Brain microvascular endothelial cell (primary cell): Measurements from ENCODE around the gene CACNG8.

Source experiments
- DNase-seq: peaks from one replicate; pipeline ENCODE4 v3.0.0-alpha.2; 2020
- H3K27ac ChIP-seq: fragments of 250-450 bp; sonication (Bioruptor Pico); 2 replicates; pipeline ENCODE4 v1.5.1; 2020; ENCODE audit warnings: mild to moderate bottlenecking, moderate library complexity
- H3K27me3 ChIP-seq: fragments of 250-450 bp; sonication (Bioruptor Pico); replicated peaks from 2 replicates; pipeline ENCODE4 v1.5.1; 2020; ENCODE audit warnings: mild to moderate bottlenecking
- H3K36me3 ChIP-seq: fragments of 250-450 bp; sonication (Bioruptor Pico); replicated peaks from 2 replicates; pipeline ENCODE4 v1.5.1; 2020; ENCODE audit warnings: mild to moderate bottlenecking
- H3K4me3 ChIP-seq: 2 replicates; pipeline ENCODE4 v1.5.1; 2011; ENCODE audit warnings: low read depth, mild to moderate bottlenecking, control low read depth, low read length, moderate library complexity
- CTCF ChIP-seq: IDR thresholded peaks from 2 replicates; pipeline ENCODE4 v1.5.1; 2011; ENCODE audit warnings: low read depth, mild to moderate bottlenecking, moderate library complexity, low read length, control low read depth, inconsistent platforms; ENCODE audit errors: missing control alignments
- in situ Hi-C: cut with HindIII; loops from 2 replicates; pipeline ENCODE4 v1.10.0; 2017; ENCODE audit warnings: low sequenced_read_pairs, low pct_ligation_motif_present

Gene CACNG8

GRCh38 chr19:53983457-53984289 is 20.9 kb downstream of the CACNG8 start:
- Histone ChIP-seq H3K36me3 (no peaks in the 10 kb centered on the region), H3K4me3 (no peak overlapping the region), H3K27me3 (no peaks in the 10 kb centered on the region), H3K27ac (no peak overlapping the region)
- DNase-seq = no peak
- in situ Hi-C loops = no loop called here
- TF ChIP-seq CTCF = no peak

- Histone ChIP-seq H3K27ac (no peak overlapping the region), H3K4me3 (no peak overlapping the region), H3K36me3 (no peaks in the 10 kb centered on the region), H3K27me3 (no peaks in the 10 kb centered on the region)
- DNase-seq = no peak
- TF ChIP-seq CTCF = no peak
- in situ Hi-C loops = no loop called here
Observed at GRCh38 chr19:53985863-53986262, 23.1 kb downstream of the CACNG8 start.

- Histone ChIP-seq H3K27ac (no peak overlapping the region), H3K4me3 (no peak overlapping the region), H3K36me3 (no peaks in the 10 kb centered on the region), H3K27me3 (peaks cover 9% of the 10 kb centered on the region)
- TF ChIP-seq CTCF = no peak
- in situ Hi-C loops = no loop called here
- no peak for DNase-seq
Observed at GRCh38 chr19:53988981-53989380, 26.2 kb downstream of the CACNG8 start.

- in situ Hi-C loops = no loop called here
- no peak for TF ChIP-seq CTCF
- no peak for DNase-seq
- H3K36me3 ChIP-seq = no peaks in the 10 kb centered on the region
- H3K27me3 ChIP-seq = peaks cover 9% of the 10 kb centered on the region
- H3K27ac ChIP-seq = no peak overlapping the region
- no peak overlapping the region for H3K4me3 ChIP-seq
Observed at GRCh38 chr19:53989600-53990533, 27.1 kb downstream of the CACNG8 start.

GRCh38 chr19:53991224-53992113 is 28.7 kb downstream of the CACNG8 start, which contains the start of gene CACNG6:
TSS of gene CACNG6 (plus strand) at chr19:53991637. CDS start at chr19:53992878, 1,241 bp downstream.
- in situ Hi-C loops = no loop called here
- peaks cover 9% of the 10 kb centered on the region for H3K27me3 ChIP-seq

More at GRCh38 chr19:53991224-53992113, 28.7 kb downstream of the CACNG8 start, which contains the start of gene CACNG6:
- H3K27ac ChIP-seq = no peak within 1 kb of the TSS
- peak within 1 kb of the TSS; percentile 29 for H3K4me3 ChIP-seq
- TF ChIP-seq CTCF = no peak
- no peaks in the 10 kb centered on the region for H3K36me3 ChIP-seq
- DNase-seq = no peak
